Iris pigment epithelial cell (primary cell): ENCODE results near the gene NPIPA7.
"Not testable (repeated sequence)": the region's sequence is repeated elsewhere in the genome, so short reads cannot be mapped to it uniquely, and the experiment has no call there.

Source experiments
- DNase-seq: peaks from one replicate; pipeline ENCODE4 v3.0.0-alpha.2; 2011; ENCODE audit warnings: low read depth

NPIPA7 gene

GRCh38 chr16:16378840-16379239 is at the start of gene NPIPA7:
TSS of gene NPIPA7 (plus strand) at chr16:16379140. CDS start at chr16:16379245, 105 bp downstream.
- not testable (repeated sequence) for DNase-seq

- not testable (repeated sequence) for DNase-seq
Observed at GRCh38 chr16:16331466-16331865, 47.5 kb upstream of the NPIPA7 start.

- not testable (repeated sequence) for DNase-seq
Observed at GRCh38 chr16:16357556-16357955, 21.4 kb upstream of the NPIPA7 start.

- DNase-seq: not testable (repeated sequence)
Observed at GRCh38 chr16:16358539-16359240, 20.2 kb upstream of the NPIPA7 start.

GRCh38 chr16:16363595-16363994 is 15.3 kb upstream of the NPIPA7 start:
- not testable (repeated sequence) for DNase-seq

GRCh38 chr16:16364100-16364499 is 14.8 kb upstream of the NPIPA7 start:
- not testable (repeated sequence) for DNase-seq

- DNase-seq: not testable (repeated sequence)
Observed at GRCh38 chr16:16364701-16365100, 14.2 kb upstream of the NPIPA7 start.

- not testable (repeated sequence) for DNase-seq
Observed at GRCh38 chr16:16365319-16365718, 13.6 kb upstream of the NPIPA7 start.

- DNase-seq: not testable (repeated sequence)
Observed at GRCh38 chr16:16365851-16366250, 13.1 kb upstream of the NPIPA7 start.

- not testable (repeated sequence) for DNase-seq
Observed at GRCh38 chr16:16366552-16367284, 12.2 kb upstream of the NPIPA7 start.

GRCh38 chr16:16367285-16367628 is 11.7 kb upstream of the NPIPA7 start:
- DNase-seq: not testable (repeated sequence)

GRCh38 chr16:16369081-16369856 is 9.7 kb upstream of the NPIPA7 start:
- not testable (repeated sequence) for DNase-seq

GRCh38 chr16:16371136-16371735 is 7.7 kb upstream of the NPIPA7 start:
- DNase-seq: not testable (repeated sequence)

- DNase-seq: not testable (repeated sequence)
Observed at GRCh38 chr16:16374192-16374591, 4.7 kb upstream of the NPIPA7 start.

GRCh38 chr16:16399685-16400084 is 20.7 kb downstream of the NPIPA7 start:
- DNase-seq: not testable (repeated sequence)

GRCh38 chr16:16402333-16402732 is 23.4 kb downstream of the NPIPA7 start:
- not testable (repeated sequence) for DNase-seq

- not testable (repeated sequence) for DNase-seq
Observed at GRCh38 chr16:16404283-16404682, 25.3 kb downstream of the NPIPA7 start.

GRCh38 chr16:16405421-16405820 is 26.5 kb downstream of the NPIPA7 start:
- not testable (repeated sequence) for DNase-seq

- DNase-seq: not testable (repeated sequence)
Observed at GRCh38 chr16:16408430-16408829, 29.5 kb downstream of the NPIPA7 start.

- DNase-seq: not testable (repeated sequence)
Observed at GRCh38 chr16:16413773-16414172, 34.8 kb downstream of the NPIPA7 start.

GRCh38 chr16:16417071-16417470 is 38.1 kb downstream of the NPIPA7 start:
- DNase-seq: not testable (repeated sequence)
